Pulmonary artery endothelial cell (primary cell): ENCODE data around the gene GLDC. TPM values are rescaled to one million over a fixed set of nuclear protein-coding genes. Genes with fewer than 3 reads are reported as not detected.
"Not testable (repeated sequence)": the region's sequence is repeated elsewhere in the genome, so short reads cannot be mapped to it uniquely, and the experiment has no call there.

Experiments
- DNase-seq: peaks from one replicate; pipeline ENCODE4 v3.0.0-alpha.2; 2011; ENCODE audit warnings: low read depth, low spot score
- total RNA-seq: library from RNA; depleted of rRNA; stranded (reverse); fragments of >200 nt; gene quantifications from 2 replicates; pipeline ENCODE4 v1.2.3, GENCODE V29; 2014

GLDC gene
- total RNA-seq, 1 donor from 2014 or later, result 16.5 TPM

DNA sequence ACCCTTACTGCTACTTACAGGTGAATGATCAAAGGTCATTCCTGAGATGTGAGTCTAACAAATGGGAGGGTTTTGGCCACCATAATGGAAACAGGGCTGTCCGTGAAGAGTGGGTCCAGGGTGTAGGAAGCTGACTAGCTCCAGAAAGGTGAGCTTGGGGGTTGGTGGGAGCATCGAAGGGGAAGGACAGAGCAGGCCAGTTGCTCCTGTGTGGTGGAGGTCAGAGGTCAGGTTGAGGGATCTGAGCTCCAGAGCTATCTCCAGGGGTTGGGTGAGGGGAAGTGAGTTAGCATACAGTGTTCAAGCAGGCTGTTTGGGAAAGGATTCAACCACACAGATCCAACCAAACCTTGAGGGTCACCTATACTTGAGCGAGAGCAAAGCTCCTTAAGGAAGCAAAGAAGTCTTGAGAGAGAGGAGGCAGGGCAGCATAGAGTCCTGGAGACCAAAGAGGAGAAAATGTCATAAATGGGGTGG, 18.7 kb upstream of the GLDC start:
- no peak for DNase-seq

DNA sequence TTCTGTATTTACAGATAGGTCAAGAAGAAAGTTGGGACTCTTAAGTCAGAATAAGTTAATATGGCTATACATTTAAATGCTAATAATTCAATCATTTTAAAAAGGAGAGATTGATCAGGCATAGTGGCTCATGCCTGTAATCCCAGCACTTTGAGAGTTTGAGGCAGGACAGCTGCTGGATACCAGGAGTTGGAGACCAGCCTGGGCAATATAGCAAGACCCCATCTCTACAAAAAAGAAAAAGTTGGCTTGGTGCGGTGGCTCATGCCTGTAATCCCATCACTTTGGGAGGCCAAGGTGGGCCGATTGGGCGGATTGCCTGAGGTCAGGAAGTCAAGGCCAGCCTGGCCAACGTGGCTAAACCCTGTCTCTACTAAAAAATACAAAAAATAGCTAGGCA, 15.0 kb upstream of the GLDC start:
- no peak for DNase-seq

DNA sequence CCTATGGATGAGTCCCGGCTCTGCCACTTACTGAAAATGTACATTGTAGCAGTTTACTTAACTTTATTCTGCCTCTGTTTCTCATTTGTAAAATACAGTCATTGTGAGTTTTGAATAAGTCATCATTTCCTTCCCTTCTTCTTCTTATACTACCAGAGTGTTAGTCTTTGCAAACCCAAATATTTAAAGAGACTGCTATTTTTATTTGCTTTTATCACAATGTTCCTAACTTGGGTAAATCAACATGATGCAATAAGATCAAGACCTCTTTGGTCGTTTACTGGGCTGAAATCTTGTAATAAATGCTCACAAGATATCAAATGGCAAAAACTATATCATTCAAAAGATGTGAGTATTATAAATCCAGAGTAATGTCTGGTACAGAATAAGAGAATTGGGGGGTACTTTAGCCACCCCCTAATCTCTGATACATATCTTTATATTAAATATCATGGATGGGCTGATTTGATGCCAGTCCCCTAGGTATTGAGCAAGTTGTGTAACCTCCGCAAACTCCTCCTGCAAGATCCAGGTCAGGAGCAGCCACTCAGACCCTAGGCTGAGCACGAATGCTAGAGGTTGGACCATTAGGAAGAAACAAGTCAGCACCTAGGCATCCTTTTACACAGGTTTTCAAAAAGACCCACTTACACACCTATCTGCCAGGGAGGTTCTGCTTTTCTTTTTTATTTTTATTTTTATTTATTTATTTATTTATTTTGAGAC, 13.3 kb upstream of the GLDC start:
- no peak for DNase-seq

DNA sequence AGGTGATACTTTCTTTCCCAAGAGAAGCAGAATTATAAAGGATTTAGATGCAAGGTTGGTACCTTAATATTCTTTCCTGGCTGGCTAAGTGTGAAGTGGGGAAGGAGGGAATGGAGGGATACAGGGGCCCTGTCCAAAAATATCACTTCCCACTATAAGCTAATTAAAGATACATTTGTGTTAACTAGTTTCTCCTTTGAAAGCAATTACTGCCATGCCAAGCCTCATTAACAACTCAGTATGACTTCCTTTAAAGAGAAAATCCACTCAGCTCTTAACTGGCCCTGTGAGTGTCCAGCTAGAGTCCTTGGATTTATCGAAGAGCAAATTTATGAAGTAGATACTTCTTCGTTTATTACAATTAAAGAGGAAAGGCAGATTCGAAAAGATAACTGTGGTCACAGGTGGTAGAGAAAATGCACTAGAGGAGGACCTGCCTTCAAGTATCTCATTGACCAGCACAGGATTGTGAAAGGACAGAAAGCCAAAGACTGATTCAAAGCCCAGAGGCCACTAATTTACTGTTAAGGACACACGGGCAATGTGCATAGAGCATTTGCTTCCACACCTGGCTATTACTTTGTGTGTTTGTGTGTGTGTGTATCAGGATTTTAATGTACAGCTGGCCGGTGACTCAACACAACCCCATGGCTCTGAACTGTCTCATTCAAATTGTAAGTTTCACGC, 11.2 kb upstream of the GLDC start:
- DNase-seq, result no peak

DNA sequence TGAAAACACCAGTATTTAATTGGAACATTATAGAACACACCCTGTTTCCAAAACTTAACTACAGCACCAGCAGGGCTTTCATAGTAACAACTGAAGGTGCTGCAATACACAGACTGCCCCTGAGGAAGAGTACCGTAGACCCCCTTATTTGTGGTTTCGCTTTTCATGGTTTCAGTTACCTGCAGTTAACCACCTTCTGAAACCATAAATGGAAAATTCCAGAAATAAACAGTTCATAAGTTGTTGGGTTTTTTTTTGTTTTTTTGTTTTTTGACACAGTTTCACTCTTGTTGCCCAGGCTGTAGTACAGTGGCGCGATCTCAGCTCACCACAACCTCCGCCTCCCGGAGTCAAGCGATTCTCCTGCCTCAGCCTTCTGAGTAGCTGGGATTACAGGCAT, 9.5 kb upstream of the GLDC start:
- no peak for DNase-seq

DNA sequence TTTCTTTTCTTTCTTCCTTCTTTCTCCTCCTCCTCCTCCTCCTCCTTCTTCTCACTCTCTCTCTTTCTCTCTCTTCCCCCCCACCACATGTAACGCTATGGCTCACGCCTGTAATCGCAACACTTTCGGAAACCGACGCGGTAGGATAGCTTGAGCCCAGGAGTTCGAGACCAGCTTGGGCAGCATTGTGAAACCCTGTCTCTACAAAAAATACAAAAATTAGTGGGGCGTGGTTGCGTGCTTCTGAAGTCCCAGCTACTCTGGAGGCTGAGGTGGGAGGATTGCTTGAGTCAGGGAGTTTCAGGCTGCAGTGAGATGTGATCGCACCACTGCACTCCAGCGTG, 736 bp upstream of the GLDC start:
- no peak for DNase-seq

DNA sequence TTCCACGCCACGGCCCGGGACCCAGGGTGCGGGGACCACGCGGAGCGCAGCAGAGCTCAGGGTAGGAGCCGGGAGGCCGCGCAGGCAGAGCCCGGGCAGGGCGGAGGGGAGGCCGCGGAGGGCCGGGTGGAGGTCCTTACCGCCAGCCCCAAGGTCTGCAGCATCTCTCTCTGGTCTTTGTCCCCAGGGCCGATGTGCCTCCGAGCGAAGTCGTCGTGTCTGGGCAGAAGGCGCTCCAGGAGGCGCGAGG, 499 bp downstream of the GLDC start:
- not testable (repeated sequence) for DNase-seq

DNA sequence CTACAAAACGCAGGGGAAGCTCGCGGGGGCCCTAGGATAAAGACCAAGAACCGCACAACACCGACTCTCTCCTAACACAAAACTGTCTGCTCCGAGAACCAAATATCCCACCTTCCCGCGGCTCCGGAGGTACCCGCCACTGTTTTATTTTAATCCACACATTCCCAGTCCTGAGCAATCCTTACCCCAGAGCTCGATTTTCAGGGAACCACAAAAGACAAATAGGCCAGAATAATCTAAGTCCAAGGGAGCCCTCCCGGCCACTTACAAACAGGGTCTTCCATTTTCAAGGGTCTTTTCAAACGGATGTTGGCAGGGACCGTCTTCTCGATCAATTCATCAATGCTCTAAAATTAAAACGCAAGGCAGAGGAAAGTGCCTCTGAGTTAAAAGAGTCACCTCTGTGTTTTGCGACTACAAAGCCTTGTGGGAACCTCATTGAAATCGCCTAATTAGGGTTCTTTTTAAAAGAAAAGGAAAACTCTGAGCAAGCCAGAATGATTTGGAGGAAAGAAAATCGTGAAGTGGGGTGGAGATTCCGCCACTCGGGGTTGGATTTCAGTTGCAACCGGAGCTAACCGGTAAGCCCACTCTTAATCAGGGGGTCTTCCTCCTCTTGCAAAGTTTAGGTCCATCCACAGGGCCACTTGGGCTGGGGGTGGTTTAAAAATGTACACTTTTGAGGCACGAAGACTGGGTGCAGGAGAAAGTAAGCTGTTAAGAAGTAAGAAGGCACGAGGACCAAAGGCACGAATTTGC, 1.0 kb downstream of the GLDC start:
- DNase-seq, result no peak

DNA sequence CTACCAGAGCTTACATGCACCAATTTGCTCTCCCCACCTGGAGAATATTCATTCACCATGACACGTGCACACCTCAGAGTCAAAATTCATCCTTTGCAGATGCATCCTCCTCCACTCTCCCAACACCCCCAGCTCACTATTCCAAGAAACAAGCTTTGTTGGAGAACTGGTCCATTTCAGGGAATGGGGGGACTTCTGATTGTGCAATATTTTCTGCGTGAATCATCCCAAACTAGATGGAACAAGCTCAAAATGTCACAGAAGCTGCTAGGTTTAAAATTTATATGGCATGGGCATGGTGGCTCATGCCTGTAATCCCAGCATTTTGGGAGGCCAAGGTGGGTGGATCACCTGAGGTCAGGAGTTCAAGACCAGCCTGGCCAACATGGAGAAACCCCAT, 3.6 kb downstream of the GLDC start:
- DNase-seq, result no peak

DNA sequence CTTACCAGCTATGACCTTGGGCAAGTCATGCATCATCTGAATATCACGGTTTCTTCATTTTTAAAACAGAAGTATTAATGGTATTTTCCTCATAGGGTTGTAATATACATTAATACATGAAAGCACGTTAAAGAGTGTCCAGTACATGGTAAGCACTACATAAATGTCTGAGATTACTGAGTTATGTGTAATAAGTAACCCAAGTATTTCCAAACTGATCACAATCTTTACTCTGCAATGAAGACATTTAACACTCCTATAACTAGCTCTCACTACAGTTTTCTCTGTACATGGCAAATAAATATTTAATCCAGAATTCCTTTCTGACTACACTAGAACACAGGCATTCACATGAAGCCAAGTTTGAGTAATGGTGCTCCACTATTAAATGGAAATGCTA, 4.0 kb downstream of the GLDC start:
- DNase-seq, result no peak

DNA sequence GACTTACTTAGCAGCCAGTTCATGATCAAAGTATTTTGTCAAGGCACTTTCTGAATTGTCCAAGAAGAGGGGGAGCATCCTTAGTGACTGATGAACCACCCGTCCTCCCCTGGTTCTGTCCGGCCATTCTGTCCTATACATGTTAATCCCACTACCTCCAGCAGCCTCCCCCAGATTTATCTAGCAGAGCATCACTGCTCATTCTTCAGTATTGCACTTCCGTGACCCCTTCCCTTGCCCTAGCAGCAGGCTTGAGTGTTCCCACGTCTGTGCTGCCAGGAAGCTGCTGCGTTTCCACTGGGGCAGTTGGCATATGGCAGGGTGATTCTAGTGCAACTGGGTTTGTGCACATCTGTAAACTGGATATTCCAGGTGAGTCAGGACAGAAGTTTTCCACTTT, 4.5 kb downstream of the GLDC start:
- DNase-seq, result no peak

DNA sequence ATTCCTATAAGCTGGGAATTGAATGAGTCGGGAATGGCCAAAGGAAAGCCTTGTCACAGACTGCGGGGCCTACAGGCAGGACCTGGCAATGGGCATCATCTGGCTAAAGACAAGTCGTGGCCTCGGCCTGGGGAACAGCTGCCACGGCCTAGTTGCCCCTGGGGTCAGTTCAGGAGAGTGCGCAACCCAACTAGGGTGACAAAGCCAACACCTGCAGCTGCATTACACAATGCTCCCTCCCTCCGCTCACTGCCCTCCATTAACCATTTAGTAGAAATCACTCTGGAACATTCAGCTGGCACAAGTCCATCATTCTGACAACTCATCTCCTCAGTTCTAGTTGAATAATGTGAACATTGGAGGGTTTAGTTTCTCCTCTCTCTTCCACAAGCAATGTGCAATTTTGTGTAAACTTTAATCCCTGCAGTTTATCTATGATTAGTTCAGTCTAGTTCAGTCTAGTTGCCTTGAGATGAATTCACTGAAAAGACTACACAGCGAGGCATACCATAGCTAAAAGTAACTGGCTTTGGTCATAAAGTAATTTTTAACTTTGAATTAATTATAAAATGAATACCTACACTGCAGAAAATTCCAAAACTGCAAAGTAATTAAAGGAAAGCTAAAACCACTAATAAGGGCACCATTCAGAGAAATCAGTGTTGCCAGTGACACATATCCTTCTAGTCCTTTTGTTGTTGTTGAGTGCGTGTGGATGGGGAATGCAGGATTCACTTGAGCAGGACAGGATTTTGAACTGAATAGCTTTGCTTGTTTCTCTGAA, 5.1 kb downstream of the GLDC start:
- no peak for DNase-seq

DNA sequence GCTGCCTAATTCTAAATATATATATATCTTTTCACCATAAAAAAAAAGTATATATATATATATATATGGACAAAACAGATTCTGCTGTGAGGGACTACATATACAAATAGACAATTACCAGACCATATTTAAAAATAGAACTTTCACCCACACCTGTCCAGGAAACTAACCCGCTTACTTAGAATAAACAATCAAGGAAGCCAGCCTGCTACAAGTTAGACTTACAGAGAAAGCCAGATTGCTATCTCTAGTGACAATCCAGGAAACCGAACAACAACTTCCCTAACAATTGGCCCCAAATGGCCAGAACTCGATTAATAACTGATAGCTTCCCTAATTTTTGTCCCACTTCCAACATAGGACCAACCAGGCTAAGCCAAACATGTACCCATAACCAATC, 5.9 kb downstream of the GLDC start:
- DNase-seq, result no peak

DNA sequence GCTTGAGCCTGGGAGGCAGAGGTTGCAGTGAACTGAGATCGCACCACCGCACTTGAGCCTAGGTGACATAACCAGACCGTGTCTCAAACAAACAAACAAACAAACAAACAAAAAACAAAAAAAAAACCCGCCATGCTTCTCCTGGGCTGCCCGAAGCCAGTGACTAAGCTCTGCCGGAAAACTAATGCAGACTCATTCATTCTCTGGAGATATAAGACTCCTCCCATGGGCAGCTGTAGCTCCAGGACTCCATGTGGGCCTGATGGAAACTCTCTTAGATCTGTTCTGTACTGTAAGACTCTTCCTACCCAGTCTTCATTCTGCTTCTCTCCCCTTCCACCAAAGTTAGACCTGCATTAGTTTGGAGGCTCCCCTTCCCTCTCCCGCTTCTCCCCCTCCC, 11.1 kb downstream of the GLDC start:
- DNase-seq, result no peak

DNA sequence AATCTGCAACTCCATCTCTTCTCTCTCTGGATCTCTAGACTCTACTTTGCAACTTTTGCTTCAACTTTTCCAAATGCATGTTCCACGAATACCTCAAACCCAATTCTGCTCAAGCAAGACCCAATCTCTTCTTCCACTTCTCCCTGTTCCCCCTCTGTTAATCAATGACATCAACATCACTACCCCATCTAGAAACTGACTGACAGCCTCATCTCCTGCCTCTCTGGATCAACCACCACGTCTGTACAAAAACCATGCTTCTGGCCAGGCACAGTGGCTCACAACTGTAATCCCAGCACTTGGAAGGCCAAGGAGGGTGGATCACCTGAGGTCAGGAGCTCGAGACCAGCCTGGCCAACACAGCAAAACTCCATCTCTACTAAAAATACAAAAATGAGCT, 12.2 kb downstream of the GLDC start:
- DNase-seq, result no peak

DNA sequence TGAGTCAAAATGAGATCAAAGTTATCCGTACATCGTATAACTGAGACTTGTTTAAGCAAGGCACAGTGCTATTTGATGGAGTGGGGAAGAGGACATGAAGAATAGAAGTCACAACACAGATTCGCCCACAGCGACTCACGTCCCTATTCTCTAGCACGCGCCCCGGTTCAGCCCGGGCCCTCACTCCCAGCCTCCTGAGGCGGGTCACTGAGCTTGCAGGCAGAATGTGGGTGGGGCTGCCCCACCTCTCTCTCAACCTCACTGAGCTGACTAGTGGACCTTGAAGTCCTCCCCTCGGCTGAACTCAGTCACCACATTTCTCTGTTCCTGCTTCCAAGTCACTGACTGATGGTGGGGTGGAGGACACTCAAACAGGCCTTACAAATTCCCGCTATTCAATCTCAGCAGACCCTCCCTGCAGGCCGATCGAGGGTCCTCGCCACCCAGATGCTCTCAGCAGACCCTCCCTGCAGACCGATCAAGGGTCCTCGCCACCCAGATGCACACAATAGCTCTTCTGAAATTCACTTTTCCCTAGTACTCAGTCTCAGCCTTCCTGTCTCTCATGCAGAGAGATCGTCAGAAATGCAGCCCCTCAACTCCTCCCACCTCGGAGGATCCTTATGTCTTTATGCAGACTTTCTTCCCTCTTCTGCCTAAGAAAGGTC, 12.9 kb downstream of the GLDC start:
- no peak for DNase-seq

DNA sequence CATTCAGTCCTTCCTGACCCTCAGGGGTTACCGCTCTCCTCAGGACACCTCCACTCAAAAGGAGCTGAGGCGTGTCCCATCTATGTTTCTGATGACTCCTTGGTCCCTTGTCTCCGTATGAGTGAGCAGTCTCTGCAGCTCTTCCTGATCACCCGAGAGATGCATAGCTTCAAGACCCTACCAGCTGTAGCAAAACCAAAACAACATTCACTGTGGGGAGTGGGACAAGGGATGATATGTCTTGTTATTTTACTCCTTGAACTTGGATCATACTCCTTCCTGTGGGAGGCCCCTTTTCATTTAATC, 14.4 kb downstream of the GLDC start:
- no peak for DNase-seq

DNA sequence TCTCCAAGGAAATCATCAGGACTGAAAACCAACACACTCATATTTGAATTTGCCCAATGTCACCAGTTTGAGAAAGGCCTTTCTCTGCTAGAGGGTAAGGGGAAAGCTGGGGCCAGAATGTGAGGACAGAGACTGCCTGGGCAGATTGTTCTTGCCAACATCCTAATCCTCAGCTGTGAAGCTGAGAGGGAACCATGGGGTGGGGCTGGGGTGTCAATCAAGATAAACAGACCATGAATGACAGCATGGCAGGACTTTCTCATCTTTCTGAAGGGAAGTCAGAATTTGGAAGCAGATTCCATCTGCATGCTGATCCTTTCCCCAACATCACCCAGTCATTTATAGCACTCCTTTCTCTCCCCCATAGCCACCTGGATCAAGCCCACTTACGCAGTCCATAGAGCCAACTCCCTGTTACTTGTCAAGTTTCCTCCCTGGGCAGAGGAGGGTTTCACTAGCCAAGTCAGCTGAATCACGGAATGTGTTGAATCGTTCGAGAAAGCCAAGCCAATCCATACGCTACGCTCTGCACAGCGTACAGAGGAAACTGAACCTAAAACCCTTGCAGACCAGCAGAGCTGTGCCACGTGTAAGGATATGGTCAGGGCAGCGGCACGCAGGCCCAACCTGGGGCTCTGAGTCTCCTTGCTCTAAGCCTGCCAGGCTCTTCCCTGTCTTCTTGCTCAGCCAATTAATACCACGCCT, 14.9 kb downstream of the GLDC start:
- no peak for DNase-seq

DNA sequence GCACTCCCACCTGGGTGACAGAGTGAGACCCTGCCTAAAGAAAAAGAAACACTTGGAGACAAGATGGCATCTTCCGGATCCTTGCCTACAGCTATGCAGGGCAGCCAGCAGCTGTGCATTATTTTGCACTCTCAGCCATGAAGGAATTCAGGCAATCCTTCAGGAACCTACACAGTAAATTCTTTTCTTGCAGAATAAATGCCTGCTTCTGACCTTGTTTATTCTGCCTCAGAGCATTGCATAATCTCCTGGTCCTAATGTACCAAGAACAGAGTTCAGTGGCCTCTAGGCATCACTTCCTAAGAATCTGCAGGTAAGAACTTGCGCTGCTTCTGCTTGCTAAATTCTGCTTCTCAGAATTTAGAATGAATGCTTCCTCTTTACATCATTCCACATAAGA, 16.8 kb downstream of the GLDC start:
- DNase-seq, result no peak

DNA sequence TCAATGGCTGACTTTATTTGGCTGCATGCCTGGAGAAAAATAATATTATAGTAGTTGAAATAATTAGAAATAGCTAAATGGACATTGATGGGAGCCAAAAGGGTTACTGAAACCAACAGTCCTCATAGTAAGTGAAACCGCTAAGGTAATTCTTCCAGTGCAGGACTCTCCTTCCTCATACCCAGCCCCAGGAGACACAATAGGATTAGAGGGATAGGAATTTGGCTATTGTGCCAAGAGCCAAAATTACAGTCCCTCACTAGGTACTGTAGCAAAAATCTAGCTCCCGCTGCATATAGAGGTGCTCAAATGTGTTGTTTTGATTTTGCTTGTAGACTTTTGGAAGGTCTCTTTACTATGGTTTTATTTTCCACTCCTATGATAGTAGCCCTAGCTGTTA, 20.2 kb downstream of the GLDC start:
- DNase-seq, result no peak

DNA sequence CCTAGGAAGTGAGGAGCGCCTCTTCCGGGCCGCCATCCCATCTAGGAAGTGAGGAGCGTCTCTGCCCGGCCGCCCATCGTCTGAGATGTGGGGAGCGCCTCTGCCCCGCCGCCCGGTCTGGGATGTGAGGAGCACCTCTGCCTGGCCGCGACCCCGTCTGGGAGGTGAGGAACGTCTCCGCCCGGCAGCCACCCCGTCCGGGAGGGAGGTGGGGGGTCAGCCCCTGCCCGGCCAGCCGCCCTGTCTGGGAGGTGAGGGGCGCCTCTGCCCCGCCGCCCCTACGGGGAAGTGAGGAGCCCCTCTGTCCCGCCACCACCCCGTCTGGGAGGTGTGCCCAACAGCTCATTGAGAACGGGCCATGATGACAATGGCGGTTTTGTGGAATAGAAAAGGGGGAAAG, 22.7 kb downstream of the GLDC start:
- DNase-seq, result not testable (repeated sequence)
